Smooth muscle cell (in vitro differentiated cells): ENCODE results near the gene SLC17A3. TPM values are rescaled to one million over a fixed set of nuclear protein-coding genes. Genes with fewer than 3 reads are reported as not detected.

Experiments
- DNase-seq: peaks from one replicate; lab custom pipeline; 2025; ENCODE audit not compliant: unreplicated experiment; lab: John Stamatoyannopoulos, UW
- H2AFZ ChIP-seq: fragments of 200-600 bp; sonication (generic); 2 replicates; pipeline ENCODE4 v1.6.0; 2016; ENCODE audit warnings: antibody characterized with exemption, low read depth, mild to moderate bottlenecking
- H3F3A ChIP-seq: fragments of 200-600 bp; sonication (generic); 2 replicates; pipeline ENCODE4 v1.6.0; 2017; ENCODE audit warnings: antibody characterized with exemption, low read depth
- H3K27ac ChIP-seq: fragments of 200-600 bp; sonication (generic); 2 replicates; pipeline ENCODE4 v1.5.1; 2016; ENCODE audit warnings: low read depth, mild to moderate bottlenecking
- H3K27me3 ChIP-seq: fragments of 200-600 bp; sonication (generic); 2 replicates; pipeline ENCODE4 v1.6.1; 2016; ENCODE audit warnings: low read depth, mild to moderate bottlenecking
- H3K36me3 ChIP-seq: fragments of 200-600 bp; sonication (generic); 2 replicates; pipeline ENCODE4 v1.5.1; 2016; ENCODE audit warnings: low read depth
- H3K4me1 ChIP-seq: fragments of 200-600 bp; sonication (generic); 2 replicates; pipeline ENCODE4 v1.5.1; 2016; ENCODE audit warnings: low read depth
- H3K4me2 ChIP-seq: fragments of 200-600 bp; sonication (generic); 2 replicates; pipeline ENCODE4 v1.6.0; 2016; ENCODE audit warnings: mild to moderate bottlenecking
- H3K4me3 ChIP-seq: fragments of 200-600 bp; sonication (generic); 2 replicates; pipeline ENCODE4 v1.5.1; 2016; ENCODE audit warnings: mild to moderate bottlenecking
- H3K79me2 ChIP-seq: fragments of 200-600 bp; sonication (generic); 2 replicates; pipeline ENCODE4 v1.6.0; 2016; ENCODE audit warnings: low read depth, mild to moderate bottlenecking
- H3K9ac ChIP-seq: fragments of 200-600 bp; sonication (generic); 2 replicates; pipeline ENCODE4 v1.6.0; 2016; ENCODE audit warnings: low read depth
- H3K9me3 ChIP-seq: fragments of 200-600 bp; sonication (generic); replicated peaks from 2 replicates; pipeline ENCODE4 v1.5.1; 2016; ENCODE audit warnings: low read depth
- H4K20me1 ChIP-seq: fragments of 200-600 bp; sonication (generic); 2 replicates; pipeline ENCODE4 v1.6.0; 2016; ENCODE audit warnings: low read depth
- CTCF ChIP-seq: fragments of 200-600 bp; sonication (generic); IDR thresholded peaks from 2 replicates; pipeline ENCODE4 v1.5.1; 2017; ENCODE audit warnings: borderline replicate concordance, mild to moderate bottlenecking, antibody characterized with exemption; ENCODE audit not compliant: insufficient read depth, poor library complexity, severe bottlenecking
- WGBS: methylation state at CpG from one replicate; pipeline ENCODE4 v1.1.7; 2016; ENCODE audit warnings: low lambda C conversion rate; 5-methylcytosine and 5-hydroxymethylcytosine counted together
- polyA plus RNA-seq: library from polyadenylated mRNA; unstranded; fragments of >200 nt; fragmentation: Nextera tagmentation; extraction: Ambion mirVana; gene quantifications from 2 replicates; pipeline ENCODE4 v1.2.1, GENCODE V29; 2016
- total RNA-seq: library from RNA; depleted of rRNA; stranded (reverse); fragments of >200 nt; gene quantifications from 2 replicates; pipeline ENCODE4 v1.2.3, GENCODE V29; 2014

SLC17A3 gene
- total and polyA plus RNA-seq, 2 experiments from 2014 or later = not detected

GRCh38 chr6:25898289-25898977 lies 24.4 kb upstream of the SLC17A3 start:
- Histone ChIP-seq H2AFZ (no peak overlapping the region), H3F3A (no peaks in the 10 kb centered on the region), H3K36me3 (no peaks in the 10 kb centered on the region), H3K4me1 (no peaks in the 10 kb centered on the region), H3K4me3 (no peak overlapping the region), H3K9me3 (no peaks in the 10 kb centered on the region), H3K79me2 (no peaks in the 10 kb centered on the region), H4K20me1 (no peaks in the 10 kb centered on the region), H3K27me3 (no peaks in the 10 kb centered on the region), H3K27ac (no peak overlapping the region), H3K4me2 (no peak overlapping the region), H3K9ac (no peak overlapping the region)
- no peak for DNase-seq
- TF ChIP-seq CTCF = no peak
- 85% methylated on average over 5 of the region's 5 CpGs for WGBS

DNA sequence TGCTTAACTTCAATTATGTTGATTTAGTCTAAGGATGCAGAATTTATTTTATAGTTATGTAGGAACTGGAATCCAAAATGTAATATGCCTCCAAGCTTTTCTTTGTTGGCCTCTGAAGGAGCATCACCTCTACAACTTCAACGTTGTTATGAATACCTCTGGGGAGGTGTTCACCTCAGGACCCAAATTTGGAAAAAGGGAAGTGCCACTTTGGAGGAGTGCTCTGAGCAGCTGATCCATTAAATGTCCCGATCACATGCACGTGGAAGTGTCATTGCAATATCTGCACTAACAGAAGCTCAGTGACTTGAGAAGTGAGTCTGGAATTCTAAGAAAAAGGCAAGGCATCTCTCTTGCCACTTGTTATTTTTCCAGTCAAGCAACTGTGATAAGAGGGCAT lies 22.2 kb upstream of the SLC17A3 start:
- Histone ChIP-seq H3K4me2 (no peak overlapping the region), H3K9me3 (no peaks in the 10 kb centered on the region), H3K9ac (no peak overlapping the region), H3K79me2 (no peaks in the 10 kb centered on the region), H4K20me1 (no peaks in the 10 kb centered on the region), H3K36me3 (no peaks in the 10 kb centered on the region), H2AFZ (no peak overlapping the region), H3K4me3 (no peak overlapping the region), H3K4me1 (no peaks in the 10 kb centered on the region), H3K27ac (no peak overlapping the region), H3F3A (no peaks in the 10 kb centered on the region), H3K27me3 (no peaks in the 10 kb centered on the region)
- 91% methylated on average over 3 of the region's 3 CpGs for whole genome bisulfite sequencing
- no peak for TF ChIP-seq CTCF
- no peak for DNase-seq

DNA sequence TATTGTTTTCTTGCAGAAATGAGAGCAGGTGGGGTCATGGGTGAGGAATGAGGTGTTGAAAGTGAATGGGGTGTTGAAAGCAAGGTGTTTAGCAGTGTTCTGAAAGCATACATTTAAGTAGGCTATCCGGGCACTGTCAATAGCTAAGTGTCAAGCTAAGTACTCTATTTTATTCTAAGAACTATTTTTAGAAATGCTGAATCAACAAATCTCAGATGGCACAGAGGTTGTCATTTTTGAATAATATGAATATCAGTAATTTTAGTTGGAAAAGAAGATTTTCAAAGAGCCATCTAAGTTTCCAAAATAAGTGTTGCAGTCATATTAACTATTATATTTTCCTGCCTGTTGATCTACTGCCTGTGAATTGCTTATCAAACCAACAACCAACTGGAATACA lies 21.7 kb upstream of the SLC17A3 start:
- Histone ChIP-seq H4K20me1 (no peaks in the 10 kb centered on the region), H3K9me3 (no peaks in the 10 kb centered on the region), H3K27ac (no peak overlapping the region), H3K79me2 (no peaks in the 10 kb centered on the region), H3K4me2 (no peak overlapping the region), H3K9ac (no peak overlapping the region), H2AFZ (no peak overlapping the region), H3F3A (no peaks in the 10 kb centered on the region), H3K4me3 (no peak overlapping the region), H3K4me1 (no peaks in the 10 kb centered on the region), H3K36me3 (no peaks in the 10 kb centered on the region), H3K27me3 (no peaks in the 10 kb centered on the region)
- DNase-seq = no peak
- TF ChIP-seq CTCF = no peak
- WGBS = 88% methylated on average over 1 of the region's 1 CpG

- Histone ChIP-seq H3K27me3 (no peaks in the 10 kb centered on the region), H3K9ac (no peak overlapping the region), H3K9me3 (no peaks in the 10 kb centered on the region), H4K20me1 (no peaks in the 10 kb centered on the region), H3K4me2 (no peak overlapping the region), H3K4me1 (no peaks in the 10 kb centered on the region), H3K79me2 (no peaks in the 10 kb centered on the region), H2AFZ (no peak overlapping the region), H3F3A (no peaks in the 10 kb centered on the region), H3K27ac (no peak overlapping the region), H3K4me3 (no peak overlapping the region), H3K36me3 (no peaks in the 10 kb centered on the region)
- 91% methylated on average over 6 of the region's 6 CpGs for WGBS
- TF ChIP-seq CTCF = no peak
- no peak for DNase-seq
Measured at GRCh38 chr6:25893778-25894177, 19.7 kb upstream of the SLC17A3 start.
